Fibroblast of the aortic adventitia (primary cell): Measurements from ENCODE around the gene ADAMTSL1. TPM values are rescaled to one million over a fixed set of nuclear protein-coding genes. Genes with fewer than 3 reads are reported as not detected.

Experiments used
- DNase-seq: peaks from one replicate; pipeline ENCODE4 v3.0.0-alpha.2; 2010; ENCODE audit warnings: low read depth
- H3K4me3 ChIP-seq: 2 replicates; pipeline ENCODE4 v1.5.1; 2011; ENCODE audit warnings: low read depth, mild to moderate bottlenecking, control low read depth, low read length, moderate library complexity
- total RNA-seq: library from RNA; depleted of rRNA; stranded (reverse); fragments of >200 nt; gene quantifications from 2 replicates; pipeline ENCODE4 v1.2.3, GENCODE V29; 2012; ENCODE audit warnings: low replicate concordance
- TF ChIP-seq, protein P1 (sequence below): IDR thresholded peaks from 2 replicates; pipeline ENCODE4 v1.5.1; 2011; ENCODE audit warnings: mild to moderate bottlenecking, low read length, control low read depth, inconsistent platforms; ENCODE audit not compliant: insufficient read depth

ADAMTSL1 gene
- total RNA-seq, 1 donor: 179 TPM

GRCh38 chr9:18761742-18762300 lies 287.9 kb downstream of the ADAMTSL1 start:
- no peak overlapping the region for H3K4me3 ChIP-seq
- TF ChIP-seq, protein P1, sequence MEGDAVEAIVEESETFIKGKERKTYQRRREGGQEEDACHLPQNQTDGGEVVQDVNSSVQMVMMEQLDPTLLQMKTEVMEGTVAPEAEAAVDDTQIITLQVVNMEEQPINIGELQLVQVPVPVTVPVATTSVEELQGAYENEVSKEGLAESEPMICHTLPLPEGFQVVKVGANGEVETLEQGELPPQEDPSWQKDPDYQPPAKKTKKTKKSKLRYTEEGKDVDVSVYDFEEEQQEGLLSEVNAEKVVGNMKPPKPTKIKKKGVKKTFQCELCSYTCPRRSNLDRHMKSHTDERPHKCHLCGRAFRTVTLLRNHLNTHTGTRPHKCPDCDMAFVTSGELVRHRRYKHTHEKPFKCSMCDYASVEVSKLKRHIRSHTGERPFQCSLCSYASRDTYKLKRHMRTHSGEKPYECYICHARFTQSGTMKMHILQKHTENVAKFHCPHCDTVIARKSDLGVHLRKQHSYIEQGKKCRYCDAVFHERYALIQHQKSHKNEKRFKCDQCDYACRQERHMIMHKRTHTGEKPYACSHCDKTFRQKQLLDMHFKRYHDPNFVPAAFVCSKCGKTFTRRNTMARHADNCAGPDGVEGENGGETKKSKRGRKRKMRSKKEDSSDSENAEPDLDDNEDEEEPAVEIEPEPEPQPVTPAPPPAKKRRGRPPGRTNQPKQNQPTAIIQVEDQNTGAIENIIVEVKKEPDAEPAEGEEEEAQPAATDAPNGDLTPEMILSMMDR: no peak
- no peak for DNase-seq

- TF ChIP-seq, protein P1: no peak
- no peak for DNase-seq
- H3K4me3 ChIP-seq: no peak overlapping the region
Observed at GRCh38 chr9:18766989-18767550, 293.1 kb downstream of the ADAMTSL1 start.

DNA sequence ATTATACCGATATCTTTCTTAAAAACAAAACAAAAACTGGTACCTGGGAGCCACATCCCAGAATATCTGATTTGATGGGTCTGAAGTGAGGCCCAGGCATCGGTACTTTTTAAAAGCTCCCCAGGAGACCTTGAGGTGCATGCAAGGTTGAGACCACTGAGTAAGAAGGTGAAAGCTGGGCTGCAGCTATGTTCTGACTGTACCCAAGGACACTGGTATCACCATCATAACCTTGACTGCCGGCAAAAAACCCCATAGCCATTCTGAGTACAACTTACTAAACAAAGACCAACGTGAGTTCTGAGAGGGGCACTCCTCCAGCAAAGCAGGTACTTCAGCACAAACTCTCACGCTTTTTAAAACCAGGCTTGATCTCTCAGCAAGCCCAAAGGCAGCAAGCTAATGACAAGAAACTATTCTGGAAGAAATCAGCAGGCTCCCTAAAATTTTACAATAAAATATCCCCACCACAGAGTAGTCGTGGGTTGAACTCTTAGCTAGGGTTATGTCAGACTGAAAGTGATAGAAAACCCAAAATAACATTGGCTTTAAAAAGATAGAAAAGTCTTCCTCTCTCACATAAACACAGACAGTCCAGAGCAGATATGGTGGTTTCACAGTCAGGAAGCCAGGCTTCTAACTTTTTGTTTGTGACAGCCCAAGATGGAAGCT lies 295.1 kb downstream of the ADAMTSL1 start:
- TF ChIP-seq, protein P1: no peak
- H3K4me3 ChIP-seq: no peak overlapping the region
- DNase-seq: no peak

GRCh38 chr9:18770131-18770908 lies 296.4 kb downstream of the ADAMTSL1 start:
- TF ChIP-seq, protein P1: no peak
- no peak overlapping the region for H3K4me3 ChIP-seq
- DNase-seq: no peak

DNA sequence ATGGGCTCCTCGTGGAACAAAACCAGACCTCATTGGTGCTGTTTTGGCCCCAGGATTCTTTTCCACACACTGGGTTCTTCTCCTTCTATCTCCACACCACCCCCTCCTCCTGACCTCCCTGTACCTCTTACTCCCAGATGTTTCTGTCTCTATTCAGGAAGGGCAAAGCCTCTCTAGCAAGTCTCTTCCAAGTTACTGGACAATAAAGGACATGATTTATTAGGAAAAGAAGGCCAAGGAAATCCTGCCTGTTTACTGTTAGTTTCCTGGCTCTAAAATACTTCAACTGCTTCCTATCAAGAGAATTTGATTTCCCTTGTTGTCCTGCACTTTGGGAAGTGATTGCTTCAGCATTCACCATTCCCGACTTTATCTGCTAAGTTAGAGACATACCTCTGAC lies 297.1 kb downstream of the ADAMTSL1 start:
- no peak overlapping the region for H3K4me3 ChIP-seq
- TF ChIP-seq, protein P1: no peak
- no peak for DNase-seq

DNA sequence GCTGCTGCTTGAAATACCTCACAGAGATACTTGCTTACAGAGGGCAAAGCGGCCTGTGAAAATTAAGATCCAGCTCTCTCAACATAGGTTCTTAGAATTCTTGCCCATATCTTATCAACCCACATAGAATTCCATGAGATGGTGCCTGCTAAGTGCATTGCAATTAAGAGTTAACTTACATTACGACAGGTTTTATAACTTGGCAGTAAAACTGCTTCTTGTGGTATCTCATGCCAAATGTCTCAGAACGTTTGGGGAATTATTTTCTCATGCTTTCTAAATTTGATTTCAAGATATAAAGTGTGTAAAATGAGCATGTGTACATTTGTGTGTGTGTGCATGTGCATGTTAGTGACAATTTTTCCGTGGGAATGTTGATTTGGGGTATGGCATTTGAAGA lies 297.8 kb downstream of the ADAMTSL1 start:
- peak; percentile 27 for DNase-seq
- no peak overlapping the region for H3K4me3 ChIP-seq
- TF ChIP-seq, protein P1: no peak
